Neural progenitor cell (in vitro differentiated cells): ENCODE results near the gene LILRB3.

Experiments
- EZH2 ChIP-seq: fragments of 200-600 bp; sonication (generic); IDR thresholded peaks from 2 replicates; pipeline ENCODE4 v1.6.1; 2017; ENCODE audit warnings: antibody characterized with exemption, mild to moderate bottlenecking, moderate library complexity
- EZH2phosphoT487 ChIP-seq: fragments of 200-600 bp; sonication (generic); IDR thresholded peaks from 2 replicates; pipeline ENCODE4 v1.6.1; 2017; ENCODE audit warnings: antibody characterized with exemption
- TF ChIP-seq, protein P1 (sequence below): fragments of 200-600 bp; sonication (generic); IDR thresholded peaks from 2 replicates; pipeline ENCODE4 v1.5.1; 2017; ENCODE audit warnings: antibody characterized with exemption, mild to moderate bottlenecking

DNA sequence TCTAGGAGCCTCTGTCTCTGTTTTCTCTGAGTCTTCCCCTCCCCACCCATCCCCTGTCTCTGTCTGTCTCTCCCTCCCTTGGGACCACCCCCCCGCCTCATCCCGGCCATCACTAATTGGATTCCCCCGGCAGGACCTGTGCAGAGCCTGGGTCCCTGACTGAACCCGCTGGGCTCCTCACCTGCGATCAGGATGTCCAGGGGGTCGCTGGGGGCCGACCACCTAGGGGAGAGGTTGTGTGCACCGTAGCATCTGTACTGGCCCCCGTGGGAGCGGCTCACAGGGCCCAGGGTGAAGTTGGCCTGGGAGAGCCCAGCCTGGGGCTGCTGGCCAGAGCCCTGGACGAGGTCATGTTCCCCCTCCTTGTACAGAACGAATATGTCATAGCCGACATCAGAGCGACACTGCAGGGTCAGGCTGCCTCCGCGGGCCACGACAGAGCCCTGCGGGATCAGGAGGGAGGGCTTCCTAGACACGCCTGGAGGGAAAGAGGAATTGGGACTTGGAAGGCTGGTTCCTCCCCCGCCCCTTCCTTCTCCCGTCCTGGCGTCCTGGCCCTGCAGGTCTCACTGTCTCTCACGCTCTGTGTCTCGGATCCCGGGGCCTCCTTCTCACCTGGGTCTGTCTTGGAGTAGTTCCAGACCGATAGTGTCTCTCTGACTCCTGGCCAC lies 32.4 kb upstream of the LILRB3 start:
- TF ChIP-seq, protein P1, sequence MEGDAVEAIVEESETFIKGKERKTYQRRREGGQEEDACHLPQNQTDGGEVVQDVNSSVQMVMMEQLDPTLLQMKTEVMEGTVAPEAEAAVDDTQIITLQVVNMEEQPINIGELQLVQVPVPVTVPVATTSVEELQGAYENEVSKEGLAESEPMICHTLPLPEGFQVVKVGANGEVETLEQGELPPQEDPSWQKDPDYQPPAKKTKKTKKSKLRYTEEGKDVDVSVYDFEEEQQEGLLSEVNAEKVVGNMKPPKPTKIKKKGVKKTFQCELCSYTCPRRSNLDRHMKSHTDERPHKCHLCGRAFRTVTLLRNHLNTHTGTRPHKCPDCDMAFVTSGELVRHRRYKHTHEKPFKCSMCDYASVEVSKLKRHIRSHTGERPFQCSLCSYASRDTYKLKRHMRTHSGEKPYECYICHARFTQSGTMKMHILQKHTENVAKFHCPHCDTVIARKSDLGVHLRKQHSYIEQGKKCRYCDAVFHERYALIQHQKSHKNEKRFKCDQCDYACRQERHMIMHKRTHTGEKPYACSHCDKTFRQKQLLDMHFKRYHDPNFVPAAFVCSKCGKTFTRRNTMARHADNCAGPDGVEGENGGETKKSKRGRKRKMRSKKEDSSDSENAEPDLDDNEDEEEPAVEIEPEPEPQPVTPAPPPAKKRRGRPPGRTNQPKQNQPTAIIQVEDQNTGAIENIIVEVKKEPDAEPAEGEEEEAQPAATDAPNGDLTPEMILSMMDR: no peak
- no peak for TF ChIP-seq EZH2
- TF ChIP-seq EZH2phosphoT487: no peak
